Pancreas (tissue), 8 donors: ENCODE measurements around the gene DUOXA1. TPM values are rescaled to one million over a fixed set of nuclear protein-coding genes. Genes with fewer than 3 reads are reported as not detected.

Experiments used
- polyA plus RNA-seq, 2 donors: library from polyadenylated mRNA; stranded (reverse); fragments of 200-250 nt; gene quantifications; one replicate each; pipeline ENCODE4 v1.2.3, GENCODE V29; 2013
- total RNA-seq, 6 donors: library from RNA; stranded (reverse); fragmentation: NEBNext Ultra II Directional in 4 of 6; extraction: Animal tissue kit (Norgen Biotek cat#: 25700) in 4 of 6; gene quantifications; one replicate each; pipeline versions ENCODE4 v1.2.1 to v1.2.4, GENCODE V29; 2021 to 2023
- donor health status: healthy with polysubstance abuse.
- donor health status: DM: no; HTN: no; CAD: no; lungs with moderate emphysema.
- donor health status: DM: no; HTN: no; CAD: no.
- donor health status: Bipolar disorder and iron deficiency.
- donor health status: DM: yes; HTN: yes; CAD: no.
- donor health status: DM: no; HTN: no; CAD: no.
- donor health status: DM: no; HTN: no; CAD: no.
- donor health status: DM: yes; HTN: yes; CAD: no.

Gene DUOXA1
- total and polyA plus RNA-seq, 8 donors: 0.11 to 0.22 (median 0.17) TPM; not detected in 3

Other genes with a start within 250 kb of the DUOXA1 start
- not detected for gene TERB2, start 173.2 kb downstream of the DUOXA1 start, total RNA-seq
- not detected for gene TERB2, start 173.2 kb downstream of the DUOXA1 start, polyA plus RNA-seq
- 10 to 100 TPM in 2 of 6 donors, 1 to 10 TPM in 4; 6.4 to 14.7 (median 8.9) TPM for gene SORD, start 106.7 kb downstream of the DUOXA1 start, total RNA-seq
- 1 to 10 TPM; 2.1 to 8.9 TPM for gene SORD, start 106.7 kb downstream of the DUOXA1 start, polyA plus RNA-seq
- gene DUOX2, start 15.7 kb downstream of the DUOXA1 start, total RNA-seq: 10 to 100 TPM in 2 of 6 donors, 1 to 10 TPM in 1, under 1 TPM in 3; 0.46 to 32.2 (median 1.0) TPM
- gene DUOX2, start 15.7 kb downstream of the DUOXA1 start, polyA plus RNA-seq: under 1 TPM; 0.15 to 0.35 TPM
- gene DUOXA2, start 15.6 kb downstream of the DUOXA1 start, total RNA-seq: 10 to 100 TPM in 1 of 6 donors, 1 to 10 TPM in 1, under 1 TPM in 2, not detected in 2; 0.35 to 17.0 (median 3.9) TPM
- gene DUOXA2, start 15.6 kb downstream of the DUOXA1 start, polyA plus RNA-seq: under 1 TPM in 1 of 2 donors, not detected in 1; 0.16 TPM
- gene DUOX1, start 115 bp upstream of the DUOXA1 start, total RNA-seq: under 1 TPM; 0.14 to 0.97 (median 0.47) TPM
- gene DUOX1, start 115 bp upstream of the DUOXA1 start, polyA plus RNA-seq: under 1 TPM; 0.16 to 0.27 TPM
- 1 to 10 TPM; 1.0 to 3.7 (median 1.9) TPM for gene SHF, start 58.1 kb upstream of the DUOXA1 start, total RNA-seq
- 1 to 10 TPM; 2.3 to 3.2 TPM for gene SHF, start 58.1 kb upstream of the DUOXA1 start, polyA plus RNA-seq
- under 1 TPM in 2 of 6 donors, not detected in 4; 0.09 to 0.22 TPM for gene SLC28A2, start 122.4 kb upstream of the DUOXA1 start, total RNA-seq
- not detected for gene SLC28A2, start 122.4 kb upstream of the DUOXA1 start, polyA plus RNA-seq
- 1,000 to 10,000 TPM in 4 of 6 donors, 100 to 1,000 TPM in 2; 862 to 1,576 (median 1,249) TPM for gene GATM, start 248.7 kb upstream of the DUOXA1 start, total RNA-seq
- gene GATM, start 248.7 kb upstream of the DUOXA1 start, polyA plus RNA-seq: 100 to 1,000 TPM; 343 to 367 TPM